ENCODE measurements around the gene PSMA8.
"Not testable (repeated sequence)": the region's sequence is repeated elsewhere in the genome, so short reads cannot be mapped to it uniquely, and the experiment has no call there.

Gene PSMA8

DNA sequence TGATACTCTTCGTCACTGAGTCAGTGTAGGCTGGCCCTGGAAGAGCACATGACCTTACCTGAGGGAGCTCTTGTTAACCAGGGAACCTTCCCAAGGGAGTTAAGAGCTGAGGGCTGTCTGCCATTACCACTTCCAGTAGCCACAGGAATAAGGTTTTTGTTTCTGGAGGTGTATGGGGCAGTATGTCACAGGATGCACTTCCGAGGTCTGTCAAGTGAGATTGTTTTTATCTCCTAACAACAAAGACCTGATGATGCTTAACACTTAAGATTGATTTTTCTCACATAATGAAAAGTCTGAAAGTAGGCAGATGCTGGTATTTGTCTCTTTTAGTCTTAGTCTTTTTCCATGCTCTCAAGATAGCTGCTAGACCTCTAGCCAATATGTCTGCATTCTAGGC is 41.8 kb downstream of the PSMA8 start:
- no peak for DNase-seq (ENCODE audit: low read depth in 2 of 2)

GRCh38 chr18:26176134-26176533 is 42.5 kb downstream of the PSMA8 start:
- DNase-seq (ENCODE audit: low read depth in 2 of 2): no peak

DNA sequence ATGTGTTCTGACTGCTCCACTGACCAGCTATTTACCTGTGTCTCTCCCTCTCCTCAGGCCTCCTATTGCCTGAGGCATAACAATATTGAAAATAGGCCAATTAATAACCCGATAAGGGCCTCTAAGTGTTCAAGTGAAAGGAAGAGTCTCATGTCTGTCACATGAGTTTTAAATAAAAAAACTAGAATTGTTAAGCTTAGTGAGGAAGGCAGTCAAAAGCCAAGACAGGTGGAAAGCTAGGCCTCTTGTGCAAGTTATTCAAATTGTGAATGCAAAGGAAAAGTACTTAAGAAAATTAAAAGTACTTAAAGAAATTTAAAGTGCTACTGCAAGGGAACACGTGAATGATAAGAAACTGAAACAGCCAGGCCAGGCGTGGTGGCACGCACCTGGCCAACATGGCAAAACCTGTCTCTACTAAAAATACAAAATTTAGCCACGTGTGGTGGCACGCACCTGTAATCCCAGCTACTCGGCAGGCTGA is 47.7 kb downstream of the PSMA8 start:
- no peak for DNase-seq (ENCODE audit: low read depth in 2 of 2)

GRCh38 chr18:26183395-26184112 is 49.9 kb downstream of the PSMA8 start:
- DNase-seq (ENCODE audit: low read depth in 2 of 2): no peak

GRCh38 chr18:26185267-26185666 is 51.6 kb downstream of the PSMA8 start:
- no peak for DNase-seq (ENCODE audit: low read depth in 2 of 2)

DNA sequence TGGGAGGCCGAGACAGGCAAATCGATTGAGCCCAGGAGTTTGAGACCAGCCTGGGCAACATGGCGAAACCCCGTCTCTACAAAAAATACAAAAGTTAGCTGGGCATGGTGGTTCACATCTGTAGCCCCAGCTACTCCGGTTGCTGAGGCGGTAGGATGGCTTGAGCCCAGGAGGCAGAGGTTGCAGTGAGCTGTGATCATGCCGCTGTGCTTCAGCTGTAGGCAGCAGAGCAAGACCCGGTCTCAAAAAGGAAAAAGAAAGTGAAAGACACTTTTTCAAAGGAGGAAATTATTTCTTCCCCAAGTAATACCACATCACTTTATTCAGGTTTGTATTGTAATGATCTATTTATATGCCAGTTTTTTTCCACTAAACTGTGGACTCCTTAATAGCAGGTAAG is 56.8 kb downstream of the PSMA8 start:
- peak; percentile 4 for DNase-seq (ENCODE audit: low read depth in 2 of 2)

GRCh38 chr18:26192233-26192632 is 58.6 kb downstream of the PSMA8 start:
- no peak for DNase-seq (ENCODE audit: low read depth in 2 of 2)

- no peak for DNase-seq (ENCODE audit: low read depth in 2 of 2)
Observed at GRCh38 chr18:26196605-26197004, 62.9 kb downstream of the PSMA8 start.

DNA sequence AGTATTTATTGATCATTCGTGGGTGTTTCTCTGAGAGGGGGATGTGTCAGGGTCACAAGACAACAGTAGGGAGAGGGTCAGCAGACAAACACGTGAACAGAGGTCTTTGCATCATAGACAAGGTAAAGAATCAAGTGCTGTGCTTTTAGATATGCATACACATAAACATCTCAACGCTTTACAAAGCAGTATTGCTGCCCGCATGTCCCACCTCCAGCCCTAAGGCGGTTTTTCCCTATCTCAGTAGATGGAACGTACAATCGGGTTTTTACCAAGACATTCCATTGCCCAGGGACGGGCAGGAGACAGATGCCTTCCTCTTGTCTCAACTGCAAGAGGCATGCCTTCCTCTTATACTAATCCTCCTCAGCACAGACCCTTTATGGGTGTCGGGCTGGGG is 68.3 kb downstream of the PSMA8 start:
- not testable (repeated sequence) for DNase-seq (ENCODE audit: low read depth in 2 of 2)

DNA sequence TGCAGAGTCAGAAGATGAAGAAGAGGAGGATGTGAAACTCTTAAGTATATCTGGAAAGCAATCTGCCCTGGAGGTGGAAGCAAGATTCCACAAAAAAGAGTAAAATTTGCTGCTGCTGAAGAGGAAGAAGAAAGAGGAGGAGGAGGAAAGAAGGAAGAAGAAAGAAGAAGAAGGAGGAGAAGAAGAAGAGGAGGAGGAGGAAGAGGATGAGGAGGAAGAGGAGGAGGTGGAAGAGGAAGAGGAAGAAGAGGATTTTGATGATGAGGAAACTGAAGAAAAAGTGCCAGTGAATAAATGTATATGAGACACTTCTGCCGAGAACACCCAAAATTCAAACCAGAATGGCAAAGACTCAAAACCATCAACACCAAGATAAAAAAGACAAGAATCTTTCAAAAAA is 71.6 kb downstream of the PSMA8 start:
- DNase-seq (ENCODE audit: low read depth in 2 of 2): no peak

DNA sequence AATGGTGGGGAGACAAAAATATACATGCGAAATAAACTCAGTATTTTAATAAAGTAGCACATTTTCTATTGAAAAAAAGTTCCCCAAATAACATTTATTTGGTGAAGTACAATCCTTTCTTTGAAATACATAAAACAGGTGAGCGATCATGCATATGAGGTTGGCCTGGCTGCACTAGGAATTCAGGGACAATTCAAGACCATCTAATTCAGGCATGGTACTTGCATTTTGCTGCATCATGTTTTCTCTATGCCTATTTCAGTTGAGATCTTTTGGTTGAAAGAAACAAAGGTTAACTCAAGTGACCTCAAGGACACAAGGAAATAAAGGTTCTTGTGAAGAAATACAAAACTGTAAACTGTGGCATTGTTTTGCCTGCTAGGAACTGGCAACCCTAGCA is 72.8 kb downstream of the PSMA8 start:
- DNase-seq (ENCODE audit: low read depth in 2 of 2): no peak

- DNase-seq (ENCODE audit: low read depth in 2 of 2): no peak
Observed at GRCh38 chr18:26207937-26208336, 74.3 kb downstream of the PSMA8 start.

GRCh38 chr18:26208977-26209376 is 75.3 kb downstream of the PSMA8 start:
- DNase-seq (ENCODE audit: low read depth in 2 of 2): no peak

DNA sequence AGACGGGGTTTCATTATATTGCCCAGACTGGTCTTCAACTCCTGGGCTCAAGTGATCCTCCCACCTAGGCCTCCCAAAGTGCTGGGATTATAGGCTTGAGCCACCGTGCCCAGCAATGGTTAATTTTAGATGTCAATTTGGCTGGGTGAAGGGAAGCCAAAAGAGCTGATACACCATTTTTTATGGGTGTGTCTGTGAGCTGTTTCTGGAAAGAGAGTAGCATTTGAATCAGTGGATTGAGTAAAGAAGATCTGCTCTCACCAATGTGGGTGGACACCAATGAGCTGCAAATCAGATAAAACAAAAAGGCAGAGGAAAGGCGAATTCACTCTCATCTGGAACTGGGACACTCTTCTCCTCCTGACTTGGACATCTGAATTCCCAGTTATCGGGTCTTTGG is 76.5 kb downstream of the PSMA8 start:
- DNase-seq (ENCODE audit: low read depth in 2 of 2): no peak

DNA sequence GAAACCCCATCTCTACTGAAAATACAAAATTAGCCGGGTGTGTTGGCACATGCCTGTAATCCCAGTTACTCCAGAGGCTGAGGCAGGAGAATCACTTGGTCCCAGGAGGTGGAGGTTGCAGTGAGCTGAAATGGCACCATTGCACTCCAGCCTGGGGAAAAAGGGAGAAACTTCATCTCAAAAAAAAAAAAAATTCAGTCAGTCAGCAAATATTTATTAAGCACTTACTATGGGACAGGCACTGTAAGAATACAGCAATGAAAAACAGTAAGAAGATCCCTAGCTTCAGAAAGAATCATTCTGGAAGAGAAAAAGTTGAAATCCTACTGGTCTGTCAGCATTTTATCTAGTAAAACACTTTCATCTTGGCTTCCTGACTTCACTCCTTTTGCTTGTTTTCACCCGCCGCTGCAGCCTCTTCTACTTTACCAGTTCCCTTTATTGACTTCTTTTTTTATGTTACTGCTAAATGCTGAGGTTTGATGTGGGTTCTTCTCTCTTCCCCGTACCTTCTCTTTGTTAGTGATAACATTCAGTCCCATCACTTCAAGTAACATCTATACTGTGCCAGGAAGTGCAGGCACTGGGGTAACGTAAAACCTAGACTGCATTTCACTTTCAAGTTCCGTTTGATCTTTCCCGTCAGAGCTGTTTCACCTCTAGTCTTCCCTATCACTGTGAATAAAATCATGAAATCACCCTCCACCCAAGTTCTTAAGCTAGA is 81.7 kb downstream of the PSMA8 start:
- peak in 1 of 2 donors; percentile 4 for DNase-seq (ENCODE audit: low read depth in 2 of 2)

- no peak for DNase-seq (ENCODE audit: low read depth in 2 of 2)
Observed at GRCh38 chr18:26225022-26225693, 91.5 kb downstream of the PSMA8 start.

GRCh38 chr18:26225915-26226228 is 92.2 kb downstream of the PSMA8 start:
- DNase-seq (ENCODE audit: low read depth in 2 of 2): no peak

- DNase-seq (ENCODE audit: low read depth in 2 of 2): peak; percentile 85 to 90
Observed at GRCh38 chr18:26226229-26227050, 92.8 kb downstream of the PSMA8 start, which contains the start of gene TAF4B. Gene TAF4B (plus strand): TSS chr18:26226445. CDS start chr18:26226934, 489 bp downstream.

- DNase-seq (ENCODE audit: low read depth in 2 of 2): no peak
Observed at GRCh38 chr18:26227051-26227670, 93.5 kb downstream of the PSMA8 start.

- no peak for DNase-seq (ENCODE audit: low read depth in 2 of 2)
Observed at GRCh38 chr18:26228562-26229260, 95.0 kb downstream of the PSMA8 start.

- no peak for DNase-seq (ENCODE audit: low read depth in 2 of 2)
Observed at GRCh38 chr18:26230497-26230896, 96.8 kb downstream of the PSMA8 start.
